ENCODE measurements around the gene HOXD11.

- no peak for TF ChIP-seq EZH2 (IDR thresholded peaks at IDR 0.05; ENCODE audit: borderline replicate concordance, insufficient read depth, low read length, poor library complexity, severe bottlenecking)
- no peak for TF ChIP-seq RAD21 (conservative IDR thresholded peaks at IDR 0.05)
- no peak for TF ChIP-seq CTCF (IDR thresholded peaks at IDR 0.05; ENCODE audit: poor library complexity, severe bottlenecking)
Observed at GRCh38 chr2:176096243-176096985, 10.7 kb upstream of the HOXD11 start.
